ENCODE data around the gene RNASEH1. TPM values are rescaled to one million over a fixed set of nuclear protein-coding genes. Genes with fewer than 3 reads are reported as not detected.
"Not testable (repeated sequence)": the region's sequence is repeated elsewhere in the genome, so short reads cannot be mapped to it uniquely, and the experiment has no call there.

The RNASEH1 gene
- total RNA-seq, 1 donor from 2014 or later: 19.3 TPM

DNA sequence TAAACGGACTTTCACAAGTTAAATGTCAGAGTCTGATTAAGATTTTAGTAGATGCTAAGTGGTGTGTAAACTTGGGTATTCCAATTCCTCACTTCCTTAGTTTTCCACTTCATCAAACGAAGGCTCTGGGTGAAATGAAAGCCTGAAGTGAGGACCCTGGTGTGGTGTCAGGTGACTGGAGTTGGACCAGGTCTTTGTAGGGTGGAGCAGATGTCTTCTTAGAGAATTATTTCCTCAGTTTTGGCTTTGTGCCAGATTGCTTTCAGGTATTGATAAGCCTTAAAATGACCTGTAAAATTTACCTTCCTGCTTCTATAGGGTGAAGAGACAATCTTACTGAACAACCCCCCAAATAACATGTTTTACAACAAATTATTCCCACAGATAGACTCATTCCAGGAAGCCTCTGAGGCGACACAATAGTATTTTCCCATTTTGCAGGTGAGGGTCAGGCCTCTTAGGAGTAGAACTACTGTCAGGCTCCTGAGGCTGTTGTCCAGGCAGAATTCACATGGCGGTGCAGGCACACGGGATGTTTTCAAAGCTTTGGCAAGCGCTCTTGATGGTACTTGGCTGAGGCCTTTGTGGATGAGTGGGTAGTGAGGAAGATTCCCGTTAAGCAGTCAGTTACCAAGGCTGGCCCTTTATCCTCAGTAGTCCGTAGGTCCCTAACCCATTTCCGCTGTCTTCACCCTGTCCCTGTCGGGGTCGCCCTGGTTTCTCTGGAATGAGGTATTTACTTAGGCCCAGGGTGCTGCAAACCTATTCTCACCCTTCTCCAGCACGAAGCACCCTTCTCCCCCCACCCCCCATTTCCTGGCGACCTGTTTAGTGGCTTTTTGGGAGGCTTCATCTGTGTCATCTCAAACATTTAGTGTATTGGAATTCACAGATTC lies 23.5 kb upstream of the RNASEH1 start:
- DNase-seq (ENCODE audit: extremely low spot score, unreplicated experiment): no peak
- Mint-ChIP-seq H3K4me3 (no peak overlapping the region), H3K27me3 (no peaks in the 10 kb centered on the region), H3K9me3 (no peaks in the 10 kb centered on the region), H3K27ac (no peak overlapping the region), H3K36me3 (peaks cover 52% of the 10 kb centered on the region), H3K4me1 (ENCODE audit: unreplicated experiment) (peaks cover 37% of the 10 kb centered on the region)
- TF ChIP-seq, protein P1, sequence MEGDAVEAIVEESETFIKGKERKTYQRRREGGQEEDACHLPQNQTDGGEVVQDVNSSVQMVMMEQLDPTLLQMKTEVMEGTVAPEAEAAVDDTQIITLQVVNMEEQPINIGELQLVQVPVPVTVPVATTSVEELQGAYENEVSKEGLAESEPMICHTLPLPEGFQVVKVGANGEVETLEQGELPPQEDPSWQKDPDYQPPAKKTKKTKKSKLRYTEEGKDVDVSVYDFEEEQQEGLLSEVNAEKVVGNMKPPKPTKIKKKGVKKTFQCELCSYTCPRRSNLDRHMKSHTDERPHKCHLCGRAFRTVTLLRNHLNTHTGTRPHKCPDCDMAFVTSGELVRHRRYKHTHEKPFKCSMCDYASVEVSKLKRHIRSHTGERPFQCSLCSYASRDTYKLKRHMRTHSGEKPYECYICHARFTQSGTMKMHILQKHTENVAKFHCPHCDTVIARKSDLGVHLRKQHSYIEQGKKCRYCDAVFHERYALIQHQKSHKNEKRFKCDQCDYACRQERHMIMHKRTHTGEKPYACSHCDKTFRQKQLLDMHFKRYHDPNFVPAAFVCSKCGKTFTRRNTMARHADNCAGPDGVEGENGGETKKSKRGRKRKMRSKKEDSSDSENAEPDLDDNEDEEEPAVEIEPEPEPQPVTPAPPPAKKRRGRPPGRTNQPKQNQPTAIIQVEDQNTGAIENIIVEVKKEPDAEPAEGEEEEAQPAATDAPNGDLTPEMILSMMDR (conservative IDR thresholded peaks at IDR 0.05): no peak

DNA sequence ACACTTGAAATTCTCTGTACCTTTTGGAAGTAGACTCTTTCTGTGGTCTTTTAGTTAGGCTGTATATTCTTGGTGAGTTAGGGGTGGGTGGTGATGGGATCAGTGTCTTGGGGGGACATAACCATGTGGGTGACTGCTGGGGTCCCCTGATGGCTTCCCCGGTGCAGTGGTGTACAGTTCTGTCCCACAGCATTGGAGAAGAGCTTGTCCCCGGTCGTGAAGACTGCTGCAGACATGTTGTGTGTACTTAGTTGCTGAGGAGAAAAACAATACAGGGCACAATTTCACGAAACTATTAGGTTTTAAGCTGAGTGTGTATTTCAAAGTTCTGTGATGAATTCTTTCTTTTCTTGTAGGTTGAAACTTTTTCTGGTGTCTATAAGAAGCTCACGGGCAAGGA lies 22.3 kb upstream of the RNASEH1 start:
- TF ChIP-seq, protein P1 (conservative IDR thresholded peaks at IDR 0.05): no peak
- H3K27me3 Mint-ChIP-seq: no peaks in the 10 kb centered on the region
- no peak for DNase-seq (ENCODE audit: extremely low spot score, unreplicated experiment)
- no peaks in the 10 kb centered on the region for H3K9me3 Mint-ChIP-seq
- peaks cover 58% of the 10 kb centered on the region for H3K36me3 Mint-ChIP-seq
- peaks cover 44% of the 10 kb centered on the region for H3K4me1 Mint-ChIP-seq (ENCODE audit: unreplicated experiment)
- no peak overlapping the region for H3K27ac Mint-ChIP-seq
- peak overlapping the region; percentile 31 for H3K4me3 Mint-ChIP-seq

DNA sequence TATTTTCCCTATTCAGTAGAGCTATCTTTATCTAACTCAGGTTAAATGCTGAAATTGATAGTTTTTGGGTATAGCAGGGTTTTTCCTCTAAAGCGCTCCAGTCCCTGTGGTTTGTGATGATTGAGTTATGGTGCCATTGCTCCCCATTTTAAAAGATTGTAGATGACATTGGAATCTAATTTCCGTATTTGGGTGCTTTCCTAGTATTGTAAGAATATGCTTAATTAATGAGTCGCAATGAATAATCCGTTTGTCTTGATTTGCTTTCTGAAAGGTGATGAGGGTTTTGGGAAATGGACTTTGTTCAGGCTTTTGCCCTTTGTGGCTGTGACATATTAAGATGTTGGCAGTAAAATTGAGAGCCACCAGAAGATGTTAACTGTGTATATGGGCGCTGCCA lies 20.9 kb upstream of the RNASEH1 start:
- peak overlapping the region; percentile 0 for H3K27ac Mint-ChIP-seq
- TF ChIP-seq, protein P1 (conservative IDR thresholded peaks at IDR 0.05): no peak
- H3K27me3 Mint-ChIP-seq: no peaks in the 10 kb centered on the region
- peaks cover 58% of the 10 kb centered on the region for H3K36me3 Mint-ChIP-seq
- H3K4me3 Mint-ChIP-seq: peak overlapping the region; percentile 46
- H3K9me3 Mint-ChIP-seq: no peaks in the 10 kb centered on the region
- DNase-seq (ENCODE audit: extremely low spot score, unreplicated experiment): no peak
- H3K4me1 Mint-ChIP-seq (ENCODE audit: unreplicated experiment): peaks cover 44% of the 10 kb centered on the region

DNA sequence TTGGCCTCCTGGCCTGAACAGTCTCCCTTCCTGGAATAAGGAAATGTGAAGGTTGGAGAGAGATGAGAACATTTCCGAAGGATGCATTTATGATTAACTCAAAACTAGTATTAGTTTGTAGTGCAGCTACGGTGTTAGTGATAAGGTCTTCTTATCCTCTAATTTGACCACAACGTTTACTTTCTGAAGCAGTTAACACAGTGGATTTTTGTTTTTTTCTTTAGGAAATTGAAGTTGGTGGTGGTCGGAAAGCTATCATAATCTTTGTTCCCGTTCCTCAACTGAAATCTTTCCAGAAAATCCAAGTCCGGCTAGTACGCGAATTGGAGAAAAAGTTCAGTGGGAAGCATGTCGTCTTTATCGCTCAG lies 18.1 kb upstream of the RNASEH1 start:
- peak overlapping the region; percentile 97 for H3K27ac Mint-ChIP-seq
- not testable (repeated sequence) for DNase-seq (ENCODE audit: extremely low spot score, unreplicated experiment); H3K27me3 Mint-ChIP-seq; H3K9me3 Mint-ChIP-seq
- H3K36me3 Mint-ChIP-seq: peaks cover 41% of the 10 kb centered on the region
- peak overlapping the region; percentile 98 for H3K4me3 Mint-ChIP-seq
- H3K4me1 Mint-ChIP-seq (ENCODE audit: unreplicated experiment): peaks cover 41% of the 10 kb centered on the region

DNA sequence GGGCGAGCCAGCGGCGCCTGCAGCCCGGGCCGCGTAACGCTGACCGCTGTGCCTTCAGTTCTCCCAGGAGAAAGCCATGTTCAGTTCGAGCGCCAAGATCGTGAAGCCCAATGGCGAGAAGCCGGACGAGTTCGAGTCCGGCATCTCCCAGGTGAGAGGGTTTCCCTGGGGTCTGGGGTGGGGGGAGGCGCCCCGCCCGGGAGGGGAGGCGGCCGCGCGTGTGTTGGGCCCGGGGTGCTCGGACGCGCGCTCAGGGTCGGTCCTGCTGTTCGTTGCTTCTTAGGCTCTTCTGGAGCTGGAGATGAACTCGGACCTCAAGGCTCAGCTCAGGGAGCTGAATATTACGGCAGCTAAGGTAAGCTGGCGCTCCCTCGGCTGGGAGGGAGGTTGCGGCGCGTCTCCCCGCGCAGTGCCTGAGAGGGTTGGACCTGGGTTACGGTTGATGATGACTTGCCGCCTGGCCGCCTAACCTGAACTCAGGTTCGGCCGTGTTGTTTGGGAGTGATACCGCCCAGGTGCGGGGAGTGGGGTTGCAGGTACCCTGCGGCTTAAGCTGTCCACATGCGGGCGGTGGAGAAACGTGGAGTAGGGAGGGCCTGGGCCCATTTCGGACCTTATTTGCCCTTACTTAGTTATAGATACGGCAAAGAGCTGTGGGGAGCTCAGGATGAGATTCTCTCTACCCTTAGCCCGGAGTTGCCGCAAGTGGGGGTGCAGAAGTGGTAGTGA lies 17.6 kb upstream of the RNASEH1 start:
- H3K9me3 Mint-ChIP-seq: no peaks in the 10 kb centered on the region
- peaks cover 39% of the 10 kb centered on the region for H3K36me3 Mint-ChIP-seq
- peak overlapping the region; percentile 98 for H3K4me3 Mint-ChIP-seq
- H3K4me1 Mint-ChIP-seq (ENCODE audit: unreplicated experiment): peaks cover 39% of the 10 kb centered on the region
- H3K27me3 Mint-ChIP-seq: no peaks in the 10 kb centered on the region
- H3K27ac Mint-ChIP-seq: peak overlapping the region; percentile 97
- TF ChIP-seq, protein P1 (conservative IDR thresholded peaks at IDR 0.05): no peak
- no peak for DNase-seq (ENCODE audit: extremely low spot score, unreplicated experiment)

DNA sequence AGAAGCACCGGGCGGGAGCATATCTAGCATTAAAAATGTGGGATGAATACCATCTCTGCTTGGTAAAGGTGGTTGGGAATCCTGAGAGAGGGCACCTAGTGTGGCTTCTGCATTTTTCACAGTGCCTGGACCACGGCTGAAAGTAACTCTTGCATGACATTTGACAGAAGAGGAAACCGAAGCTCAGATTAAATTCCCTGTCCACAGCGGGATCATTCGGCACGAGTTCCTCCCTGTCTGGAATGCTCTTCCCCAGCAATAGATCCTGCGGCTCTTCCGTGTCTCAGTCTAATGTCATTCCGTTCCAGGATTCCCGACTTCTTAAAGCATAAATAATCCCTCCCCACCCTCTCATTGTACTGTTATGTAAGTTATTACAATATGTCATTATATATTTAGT lies 16.0 kb upstream of the RNASEH1 start:
- peaks cover 29% of the 10 kb centered on the region for H3K36me3 Mint-ChIP-seq
- H3K4me1 Mint-ChIP-seq (ENCODE audit: unreplicated experiment): peaks cover 26% of the 10 kb centered on the region
- H3K27me3 Mint-ChIP-seq: no peaks in the 10 kb centered on the region
- DNase-seq (ENCODE audit: extremely low spot score, unreplicated experiment): no peak
- no peaks in the 10 kb centered on the region for H3K9me3 Mint-ChIP-seq
- no peak overlapping the region for H3K27ac Mint-ChIP-seq
- TF ChIP-seq, protein P1 (conservative IDR thresholded peaks at IDR 0.05): no peak
- H3K4me3 Mint-ChIP-seq: peak overlapping the region; percentile 98

All from type B pancreatic cell (in vitro differentiated cells).